IPS DF 6.9 (cell line): ENCODE data around the gene RIMS4.

Source experiments
- DNase-seq: peaks from one replicate; pipeline ENCODE4 v3.0.0-alpha.2; 2013; ENCODE audit warnings: low read depth, low spot score
- H3K27ac ChIP-seq: one replicate; pipeline ENCODE4 v1.5.1; 2013; ENCODE audit warnings: low read length, control low read depth
- H3K27me3 ChIP-seq: 2 replicates; pipeline ENCODE4 v1.6.1; 2013; ENCODE audit warnings: mild to moderate bottlenecking, low read length; ENCODE audit not compliant: control insufficient read depth, insufficient read depth
- H3K36me3 ChIP-seq: 2 replicates; pipeline ENCODE4 v1.6.1; 2013; ENCODE audit warnings: low read length; ENCODE audit not compliant: control insufficient read depth, insufficient read depth
- H3K4me1 ChIP-seq: 2 replicates; pipeline ENCODE4 v1.6.1; 2013; ENCODE audit warnings: low read length; ENCODE audit not compliant: control insufficient read depth, insufficient read depth
- H3K4me3 ChIP-seq: 2 replicates; pipeline ENCODE4 v1.5.1; 2013; ENCODE audit warnings: mild to moderate bottlenecking, low read length
- H3K9me3 ChIP-seq: 2 replicates; pipeline ENCODE4 v1.6.1; 2013; ENCODE audit warnings: low read length, inconsistent platforms; ENCODE audit not compliant: control insufficient read depth, insufficient read depth
- WGBS: extraction: QIAGEN DNeasy Blood & Tissue Kit; methylation state at CpG from one replicate; pipeline ENCODE4 v1.1.7; 2013; ENCODE audit warnings: mixed read lengths, missing lambda C conversion rate; ENCODE audit not compliant: insufficient read length, insufficient coverage; 5-methylcytosine and 5-hydroxymethylcytosine counted together

RIMS4 gene

GRCh38 chr20:44732327-44732726, 78.0 kb downstream of the RIMS4 start:
- WGBS = no CpG with 5 or more reads among the region's 6 CpGs
- no peak for DNase-seq
- no peak overlapping the region for H3K4me3 ChIP-seq
- H3K27ac ChIP-seq = no peak overlapping the region
- no peaks in the 10 kb centered on the region for H3K9me3 ChIP-seq
- peaks cover 2% of the 10 kb centered on the region; the same call in 1 of the 2 replicates for H3K4me1 ChIP-seq
- no peaks in the 10 kb centered on the region for H3K36me3 ChIP-seq
- no peaks in the 10 kb centered on the region for H3K27me3 ChIP-seq

- no peak overlapping the region for H3K27ac ChIP-seq
- no CpG with 5 or more reads among the region's 8 CpGs for WGBS
- H3K27me3 ChIP-seq = no peaks in the 10 kb centered on the region
These were observed 78.7 kb downstream of the RIMS4 start for GRCh38 chr20:44731657-44732056.

GRCh38 chr20:44730441-44730840, 79.9 kb downstream of the RIMS4 start:
- no CpG with 5 or more reads among the region's 2 CpGs for WGBS
- no peak for DNase-seq

More at GRCh38 chr20:44731657-44732056, 78.7 kb downstream of the RIMS4 start:
- Histone ChIP-seq H3K9me3 (no peaks in the 10 kb centered on the region), H3K4me1 (peaks cover 5% of the 10 kb centered on the region; the same call in 1 of the 2 replicates), H3K4me3 (no peak overlapping the region), H3K36me3 (no peaks in the 10 kb centered on the region)
- no peak for DNase-seq

GRCh38 chr20:44728801-44729443, 81.4 kb downstream of the RIMS4 start:
- Histone ChIP-seq H3K27me3 (no peaks in the 10 kb centered on the region), H3K4me3 (no peak overlapping the region), H3K4me1 (peaks cover 8% of the 10 kb centered on the region), H3K9me3 (no peaks in the 10 kb centered on the region), H3K27ac (no peak overlapping the region), H3K36me3 (no peaks in the 10 kb centered on the region; the same call in 1 of the 2 replicates)
- DNase-seq = no peak
- no CpG with 5 or more reads among the region's 9 CpGs for WGBS

More at GRCh38 chr20:44730441-44730840, 79.9 kb downstream of the RIMS4 start:
- no peak overlapping the region for H3K4me3 ChIP-seq
- H3K27ac ChIP-seq = no peak overlapping the region
- H3K4me1 ChIP-seq = peaks cover 7% of the 10 kb centered on the region
- H3K9me3 ChIP-seq = no peaks in the 10 kb centered on the region
- no peaks in the 10 kb centered on the region for H3K27me3 ChIP-seq
- H3K36me3 ChIP-seq = no peaks in the 10 kb centered on the region

- Histone ChIP-seq H3K36me3 (no peaks in the 10 kb centered on the region; the same call in 1 of the 2 replicates), H3K4me3 (no peak overlapping the region), H3K27ac (no peak overlapping the region), H3K4me1 (peaks cover 8% of the 10 kb centered on the region), H3K9me3 (no peaks in the 10 kb centered on the region), H3K27me3 (no peaks in the 10 kb centered on the region)
- no CpG with 5 or more reads among the region's 2 CpGs for WGBS
- DNase-seq = no peak
These were observed 82.7 kb downstream of the RIMS4 start for GRCh38 chr20:44727651-44728050.

- DNase-seq = no peak
- H3K4me3 ChIP-seq = no peak overlapping the region
- H3K27me3 ChIP-seq = no peaks in the 10 kb centered on the region
- H3K4me1 ChIP-seq = peaks cover 8% of the 10 kb centered on the region
- no peaks in the 10 kb centered on the region; the same call in 1 of the 2 replicates for H3K36me3 ChIP-seq
- no peak overlapping the region for H3K27ac ChIP-seq
- no peaks in the 10 kb centered on the region for H3K9me3 ChIP-seq
- no CpG with 5 or more reads among the region's 11 CpGs for WGBS
These were observed 83.3 kb downstream of the RIMS4 start for GRCh38 chr20:44727039-44727438.

- WGBS = no CpG with 5 or more reads among the region's 5 CpGs
- H3K27me3 ChIP-seq = no peaks in the 10 kb centered on the region
- no peaks in the 10 kb centered on the region; the same call in 1 of the 2 replicates for H3K36me3 ChIP-seq
- no peak overlapping the region for H3K4me3 ChIP-seq
- no peak for DNase-seq
- H3K4me1 ChIP-seq = peaks cover 8% of the 10 kb centered on the region
- no peak overlapping the region for H3K27ac ChIP-seq
- H3K9me3 ChIP-seq = no peaks in the 10 kb centered on the region
These were observed 84.5 kb downstream of the RIMS4 start for GRCh38 chr20:44725837-44726236.

GRCh38 chr20:44724423-44725091, 85.8 kb downstream of the RIMS4 start:
- DNase-seq = no peak
- Histone ChIP-seq H3K4me3 (no peak overlapping the region), H3K36me3 (no peaks in the 10 kb centered on the region; the same call in 1 of the 2 replicates), H3K27me3 (no peaks in the 10 kb centered on the region), H3K9me3 (no peaks in the 10 kb centered on the region), H3K4me1 (peaks cover 8% of the 10 kb centered on the region), H3K27ac (no peak overlapping the region)
- no CpG with 5 or more reads among the region's 26 CpGs for WGBS

GRCh38 chr20:44723798-44724362, 86.5 kb downstream of the RIMS4 start:
- H3K27ac ChIP-seq = no peak overlapping the region
- no peaks in the 10 kb centered on the region for H3K27me3 ChIP-seq
- peaks cover 8% of the 10 kb centered on the region for H3K4me1 ChIP-seq
- no peaks in the 10 kb centered on the region for H3K9me3 ChIP-seq
- no peak for DNase-seq
- H3K36me3 ChIP-seq = no peaks in the 10 kb centered on the region; the same call in 1 of the 2 replicates
- no peak overlapping the region for H3K4me3 ChIP-seq
- WGBS = no CpG with 5 or more reads among the region's 9 CpGs

GRCh38 chr20:44723391-44723790, 87.0 kb downstream of the RIMS4 start:
- Histone ChIP-seq H3K27me3 (no peaks in the 10 kb centered on the region), H3K36me3 (no peaks in the 10 kb centered on the region; the same call in 1 of the 2 replicates), H3K27ac (no peak overlapping the region), H3K9me3 (no peaks in the 10 kb centered on the region), H3K4me1 (peaks cover 8% of the 10 kb centered on the region), H3K4me3 (no peak overlapping the region)
- no CpG with 5 or more reads among the region's 7 CpGs for WGBS
- DNase-seq = no peak
